H1 (cell line): ENCODE results near the gene MMP17. TPM values are rescaled to one million over a fixed set of nuclear protein-coding genes. Genes with fewer than 3 reads are reported as not detected.

Source experiments
- CTCF ChIA-PET: fragments of 300-600 bp; sonication (Branson Sonifier 250); formaldehyde crosslinking; loops from one replicate; lab custom pipeline; 2021; ENCODE audit not compliant: partially characterized antibody; lab: Charles Lee
- POLR2A ChIA-PET: fragments of 300-600 bp; sonication (Branson Sonifier 250); formaldehyde crosslinking; loops from one replicate; lab custom pipeline; 2021; ENCODE audit warnings: inconsistent platforms; ENCODE audit not compliant: partially characterized antibody; lab: Charles Lee
- DNase-seq, 2 experiments: peaks; one replicate each; pipeline versions ENCODE4 v3.0.0 to v3.0.0-alpha.2; 2010 to 2022; ENCODE audit warnings: low spot score in 2 of 2, low read depth in 1 of 2, mixed read lengths in 1 of 2
- FAIRE-seq: peaks from 2 replicates; lab custom pipeline; 2011; peaks lifted over from hg19 to GRCh38; lab: Jason Lieb, UNC
- H2AFZ ChIP-seq: 2 replicates; pipeline ENCODE4 v1.8.1; 2012; ENCODE audit warnings: low read length, inconsistent platforms
- H2AK5ac ChIP-seq: 2 replicates; pipeline ENCODE4 v1.6.1; 2013; ENCODE audit warnings: low read depth, low read length
- H2BK120ac ChIP-seq: replicated peaks from 2 replicates; pipeline ENCODE3; 2013; ENCODE audit warnings: low read depth, low read length, inconsistent platforms
- H2BK12ac ChIP-seq: 2 replicates; pipeline ENCODE4 v1.6.1; 2013; ENCODE audit warnings: low read depth, low read length
- H2BK15ac ChIP-seq: 2 replicates; pipeline ENCODE4 v1.6.1; 2013; ENCODE audit warnings: low read length
- H2BK20ac ChIP-seq: 2 replicates; pipeline ENCODE4 v1.6.1; 2013; ENCODE audit warnings: low read length
- H2BK5ac ChIP-seq: 2 replicates; pipeline ENCODE4 v1.6.1; 2013; ENCODE audit warnings: low read depth, low read length
- H3K14ac ChIP-seq: 2 replicates; pipeline ENCODE4 v1.6.1; 2013; ENCODE audit warnings: inconsistent platforms; ENCODE audit not compliant: insufficient read length
- H3K18ac ChIP-seq: 2 replicates; pipeline ENCODE4 v1.6.1; 2013; ENCODE audit warnings: low read length; ENCODE audit errors: extremely low read depth
- H3K23ac ChIP-seq: 2 replicates; pipeline ENCODE4 v1.6.1; 2013; ENCODE audit warnings: inconsistent platforms; ENCODE audit not compliant: insufficient read length
- H3K23me2 ChIP-seq: 2 replicates; pipeline ENCODE4 v1.6.1; 2013; ENCODE audit warnings: low read depth, low read length
- H3K27ac ChIP-seq: 2 replicates; pipeline ENCODE4 v1.6.1; 2011; ENCODE audit warnings: low read depth, low read length, inconsistent platforms
- H3K27me3 ChIP-seq, 4 experiments: replicated peaks in 1 of 4; 1 replicate in 1 of 4; 2 replicates in 3 of 4; pipeline versions ENCODE4 v1.6.1 to v1.8.1; 2011 to 2013; ENCODE audit warnings: low read length in 3 of 4, mild to moderate bottlenecking in 3 of 4, inconsistent platforms in 2 of 4, mixed read lengths in 2 of 4, moderate library complexity in 1 of 4; ENCODE audit not compliant: control insufficient read depth in 3 of 4, insufficient read depth in 3 of 4; ENCODE audit errors: extremely low read depth in 1 of 4
- H3K36me3 ChIP-seq, 4 experiments: 2 replicates each; pipeline versions ENCODE4 v1.6.1 to v1.8.1; 2011 to 2013; ENCODE audit warnings: mild to moderate bottlenecking in 4 of 4, low read length in 3 of 4, moderate library complexity in 2 of 4, control low read depth in 1 of 4, inconsistent platforms in 1 of 4; ENCODE audit not compliant: insufficient read depth in 4 of 4, control insufficient read depth in 2 of 4
- H3K4ac ChIP-seq: replicated peaks from 2 replicates; pipeline ENCODE3; 2013; ENCODE audit warnings: low read length, low read depth, mixed read lengths, inconsistent platforms; ENCODE audit not compliant: insufficient read length
- H3K4me1 ChIP-seq, 4 experiments: replicated peaks in 1 of 4; 1 replicate in 1 of 4; 2 replicates in 3 of 4; pipeline versions ENCODE4 v1.6.1 to v1.8.1; 2011 to 2013; ENCODE audit warnings: low read length in 3 of 4, inconsistent platforms in 2 of 4, mixed read lengths in 1 of 4; ENCODE audit not compliant: insufficient read depth in 4 of 4, control insufficient read depth in 3 of 4
- H3K4me2 ChIP-seq, 2 experiments: 2 replicates each; pipeline versions ENCODE4 v1.6.1 to v1.8.1; 2011 to 2013; ENCODE audit warnings: low read depth in 2 of 2, low read length in 2 of 2, control low read depth in 1 of 2, inconsistent platforms in 1 of 2, mild to moderate bottlenecking in 1 of 2; ENCODE audit not compliant: insufficient read depth in 1 of 2
- H3K4me3 ChIP-seq, 4 experiments: fragments of 200-600, 300-600 bp in 1 of 4; sonication (generic), shearing (Covaris generic), sonication (Bioruptor Twin) in 1 of 4; 2 replicates each; pipeline versions ENCODE4 v1.5.1 to v1.8.1; 2011 to 2016; ENCODE audit warnings: low read length in 4 of 4, low read depth in 3 of 4, control low read depth in 2 of 4, inconsistent platforms in 2 of 4, mild to moderate bottlenecking in 2 of 4, mixed read lengths in 1 of 4, moderate library complexity in 1 of 4; ENCODE audit not compliant: insufficient read depth in 2 of 4; ENCODE audit errors: extremely low read depth in 1 of 4
- H3K56ac ChIP-seq: replicated peaks from 2 replicates; pipeline ENCODE3; 2013; ENCODE audit warnings: low read depth, mild to moderate bottlenecking, mixed read lengths, low read length, inconsistent platforms; ENCODE audit not compliant: insufficient read length
- H3K79me1 ChIP-seq: 2 replicates; pipeline ENCODE4 v1.6.1; 2013; ENCODE audit warnings: low read depth, low read length, control low read depth
- H3K79me2 ChIP-seq, 2 experiments: 2 replicates each; pipeline versions ENCODE4 v1.6.1 to v1.8.1; 2012 to 2013; ENCODE audit warnings: low read length in 2 of 2, mild to moderate bottlenecking in 2 of 2, inconsistent platforms in 1 of 2; ENCODE audit not compliant: insufficient read depth in 2 of 2, control insufficient read depth in 1 of 2
- H3K9ac ChIP-seq, 4 experiments: replicated peaks in 1 of 4; 1 replicate in 1 of 4; 2 replicates in 3 of 4; pipeline versions ENCODE4 v1.6.1 to v1.8.1; 2011 to 2013; ENCODE audit warnings: low read depth in 3 of 4, low read length in 3 of 4, control low read depth in 2 of 4, mild to moderate bottlenecking in 2 of 4, moderate library complexity in 2 of 4, inconsistent platforms in 1 of 4; ENCODE audit errors: extremely low read depth in 1 of 4
- H3K9me3 ChIP-seq, 2 experiments: 2 replicates each; pipeline versions ENCODE4 v1.6.1 to v1.8.1; 2012 to 2013; ENCODE audit warnings: mild to moderate bottlenecking in 2 of 2, moderate library complexity in 2 of 2, control low read depth in 1 of 2, inconsistent platforms in 1 of 2, low read depth in 1 of 2, low read length in 1 of 2, mixed read lengths in 1 of 2; ENCODE audit not compliant: insufficient read depth in 2 of 2
- H4K20me1 ChIP-seq, 2 experiments: replicated peaks in 1 of 2; 2 replicates each; pipeline versions ENCODE3 to v1.8.1; 2011 to 2013; ENCODE audit warnings: inconsistent platforms in 2 of 2, low read length in 2 of 2, mild to moderate bottlenecking in 1 of 2; ENCODE audit not compliant: insufficient read depth in 2 of 2, control insufficient read depth in 1 of 2
- H4K5ac ChIP-seq: 2 replicates; pipeline ENCODE4 v1.6.1; 2013; ENCODE audit warnings: low read length, low read depth, mixed read lengths, inconsistent platforms; ENCODE audit not compliant: insufficient read length
- H4K8ac ChIP-seq: 2 replicates; pipeline ENCODE4 v1.8.0; 2013; ENCODE audit warnings: mild to moderate bottlenecking, moderate library complexity, low read length, inconsistent platforms; ENCODE audit not compliant: insufficient read depth; ENCODE audit errors: extremely low read depth
- H4K91ac ChIP-seq: replicated peaks from 2 replicates; pipeline ENCODE3; 2013; ENCODE audit warnings: low read length, mixed read lengths, inconsistent platforms; ENCODE audit not compliant: insufficient read length
- CBX5 ChIP-seq: fragments of 300-800, 300-1000 bp; sonication (generic); IDR thresholded peaks from 2 replicates; pipeline ENCODE4 v1.7.1; 2016; ENCODE audit warnings: antibody characterized with exemption, low read length, low read depth
- CTBP2 ChIP-seq: IDR thresholded peaks from 2 replicates; pipeline ENCODE4 v1.7.0; 2011; ENCODE audit warnings: borderline replicate concordance, mild to moderate bottlenecking, moderate library complexity, mixed read lengths, low read length; ENCODE audit not compliant: insufficient read depth, insufficient read length
- EZH2 ChIP-seq: fragments of 200-600 bp; sonication (generic); IDR thresholded peaks from 2 replicates; pipeline ENCODE4 v1.7.1; 2012; ENCODE audit warnings: low read depth, mild to moderate bottlenecking, moderate library complexity, low read length, inconsistent platforms; ENCODE audit not compliant: severe bottlenecking
- GABPA ChIP-seq: IDR thresholded peaks from 2 replicates; pipeline ENCODE4 v1.6.1; 2011; ENCODE audit warnings: mild to moderate bottlenecking, low read length, moderate library complexity, borderline replicate concordance; ENCODE audit not compliant: insufficient read depth
- KDM1A ChIP-seq: fragments of 200-600, 300-600 bp; sonication (generic); IDR thresholded peaks from 2 replicates; pipeline ENCODE4 v1.7.1; 2016; ENCODE audit warnings: mild to moderate bottlenecking, low read length, borderline replicate concordance
- KDM5A ChIP-seq: fragments of 200-600 bp; IDR thresholded peaks from 2 replicates; pipeline ENCODE4 v1.7.1; 2012; ENCODE audit warnings: mild to moderate bottlenecking, low read length, inconsistent platforms, mixed read lengths
- NANOG ChIP-seq: IDR thresholded peaks from 2 replicates; pipeline ENCODE4 v1.6.1; 2011; ENCODE audit warnings: low read length, low read depth, mild to moderate bottlenecking, inconsistent platforms; ENCODE audit not compliant: insufficient read depth, poor library complexity, severe bottlenecking
- SAP30 ChIP-seq: fragments of 300-600 bp; sonication (generic); IDR thresholded peaks from 2 replicates; pipeline ENCODE4 v1.7.1; 2012; ENCODE audit warnings: low read length, moderate library complexity, mild to moderate bottlenecking, inconsistent platforms; ENCODE audit not compliant: insufficient read depth, insufficient replicate concordance
- SRF ChIP-seq: IDR thresholded peaks from 2 replicates; pipeline ENCODE4 v1.6.1; 2011; ENCODE audit warnings: mild to moderate bottlenecking, low read depth, low read length, moderate library complexity
- SUZ12 ChIP-seq: fragments of 200-600 bp; sonication (generic); IDR thresholded peaks from 2 replicates; pipeline ENCODE4 v1.6.1; 2012; ENCODE audit warnings: mild to moderate bottlenecking, inconsistent platforms, low read length, moderate library complexity, mixed read lengths
- TBP ChIP-seq: IDR thresholded peaks from 2 replicates; pipeline ENCODE4 v1.6.1; 2011; ENCODE audit warnings: low read depth, low read length, improper control_type of control experiment
- WGBS, 2 experiments: shearing (Covaris generic) in 1 of 2; methylation state at CpG; one replicate each; pipeline versions ENCODE4 v1.1.6 to v1.1.7; 2013 to 2015; ENCODE audit warnings: low lambda C conversion rate in 2 of 2, mixed read lengths in 2 of 2, inconsistent platforms in 1 of 2, low coverage in 1 of 2, missing lambda C conversion rate in 1 of 2; ENCODE audit not compliant: insufficient replicate concordance in 2 of 2, insufficient coverage in 1 of 2, insufficient read length in 1 of 2; ENCODE audit errors: extremely low coverage in 1 of 2, missing lambda C conversion rate in 1 of 2; 5-methylcytosine and 5-hydroxymethylcytosine counted together
- polyA plus RNA-seq, 7 experiments: library from polyadenylated mRNA; depleted of rRNA in 3 of 7; stranded (reverse) in 5 of 7; unstranded in 2 of 7; fragments of >200 nt in 5 of 7; fragments of 200-250 nt in 2 of 7; gene quantifications; 1 replicate in 5 of 7; 2 replicates in 1 of 7; 4 replicates in 1 of 7; pipeline versions ENCODE4 v1.2.1 to v1.2.3, GENCODE V29; 2011 to 2013; ENCODE audit warnings: missing spikeins in 2 of 7, mixed read lengths in 2 of 7
- total RNA-seq: library from RNA; stranded (reverse); fragmentation: NEBNext Ultra II Directional; extraction: Animal tissue kit (Norgen Biotek cat#: 25700); gene quantifications from 2 replicates; pipeline ENCODE4 v1.2.1, GENCODE V29; 2021

MMP17 gene
- total and polyA plus RNA-seq, 2 of the 8 experiments (the other 6 are each of a cell fraction or from before 2014, with no cell fraction given): 41.3 to 53.8 TPM

GRCh38 chr12:131867891-131868675 is 39.9 kb downstream of the MMP17 start:
- H3K18ac ChIP-seq: no peak overlapping the region
- H3K27me3 ChIP-seq: no peaks in the 10 kb centered on the region
- H3K4me2 ChIP-seq: no peak overlapping the region
- H4K91ac ChIP-seq: no peak overlapping the region
- 0 out of 2 replicates have a peak overlapping the region, but pooled peaks have one; percentile 3 for H2BK20ac ChIP-seq
- DNase-seq: no peak
- H3K4me3 ChIP-seq: no peak overlapping the region
- H3K9me3 ChIP-seq: no peaks in the 10 kb centered on the region
- H2BK12ac ChIP-seq: 0 out of 2 replicates have a peak overlapping the region, but pooled peaks have one; percentile 32
- H2AK5ac ChIP-seq: no peak overlapping the region
- H3K9ac ChIP-seq: no peak overlapping the region
- H4K20me1 ChIP-seq: no peaks in the 10 kb centered on the region
- peak overlapping the region; percentile 55 for H2BK15ac ChIP-seq
- no peak overlapping the region for H3K56ac ChIP-seq
- ChIA-PET CTCF (interaction anchor here (0.6 to 0.7 kb wide), 2 partner anchors 33 to 38 kb away, joined by 3 read pairs; no protein-coding TSS in a partner anchor), POLR2A (interaction anchor here (1.4 kb wide), 1 partner anchor 12 kb away, joined by 3 read pairs; no protein-coding TSS in a partner anchor)
- no peaks in the 10 kb centered on the region for H3K79me1 ChIP-seq
- no peak overlapping the region for H4K5ac ChIP-seq
- H3K14ac ChIP-seq: no peak overlapping the region
- H3K4me1 ChIP-seq: peaks cover 0 to 7% (median 4%) of the 10 kb centered on the region in 4 experiments; a peak in 5 of 7 replicates
- H3K23me2 ChIP-seq: no peaks in the 10 kb centered on the region
- 0 out of 2 replicates have a peak overlapping the region, but pooled peaks have one; percentile 38 for H4K8ac ChIP-seq
- no peak overlapping the region for H2AFZ ChIP-seq
- FAIRE-seq: no peak
- no peak overlapping the region for H3K27ac ChIP-seq
- WGBS, 2 experiments: 86% methylated on average over 16 of the region's 28 CpGs; no CpG with 5 or more reads in 1 of the 2 experiments
- H3K23ac ChIP-seq: no peak overlapping the region
- peak overlapping the region; percentile 23 for H3K4ac ChIP-seq
- H2BK120ac ChIP-seq: no peak overlapping the region
- H3K79me2 ChIP-seq: no peaks in the 10 kb centered on the region
- no peak overlapping the region; the same call in 1 of the 2 replicates for H2BK5ac ChIP-seq
- H3K36me3 ChIP-seq: no peaks in the 10 kb centered on the region
- TF ChIP-seq GABPA (no peak), KDM5A (no peak), SRF (no peak), SAP30 (no peak), KDM1A (no peak), CTBP2 (no peak), TBP (no peak), NANOG (no peak), SUZ12 (no peak), CBX5 (no peak), EZH2 (no peak)
